Measurements from ENCODE around the gene SRRM2. TPM values are rescaled to one million over a fixed set of nuclear protein-coding genes. Genes with fewer than 3 reads are reported as not detected.

Gene SRRM2
- total RNA-seq, 2 experiments from 2014 or later: 1,187 to 1,199 TPM

- Mint-ChIP-seq H3K27ac (peak overlapping the region; percentile 58), H3K4me1 (ENCODE audit: low read depth) (peaks cover 31% of the 10 kb centered on the region), H3K4me3 (peak overlapping the region; percentile 60), H3K36me3 (ENCODE audit: low read depth) (peaks cover 21% of the 10 kb centered on the region), H3K9me3 (no peaks in the 10 kb centered on the region), H3K27me3 (no peaks in the 10 kb centered on the region)
- Histone ChIP-seq H3K4me3 (ENCODE audit: low read length) (no peak overlapping the region), H3K27me3 (ENCODE audit: control insufficient read depth in 1 of 2, insufficient read depth in 2 of 2, low read length in 2 of 2) (no peaks in the 10 kb centered on the region), H3K9me3 (ENCODE audit: control insufficient read depth in 1 of 2, insufficient read depth in 1 of 2, low read length in 2 of 2) (no peaks in the 10 kb centered on the region), H3K4me1 (ENCODE audit: insufficient read depth, low read length) (peaks cover 41% of the 10 kb centered on the region), H3K27ac (ENCODE audit: low read depth in 1 of 2, low read length in 2 of 2) (no peak overlapping the region), H3K36me3 (ENCODE audit: insufficient read depth, low read length) (peaks cover 2% of the 10 kb centered on the region)
- no peak for ATAC-seq (ENCODE audit: poor library complexity)
- TF ChIP-seq CTCF (IDR thresholded peaks at IDR 0.05): no peak
- ChIA-PET CTCF (no interaction called here), POLR2A (no interaction called here)
- intact Hi-C loops (cut with DNase I, micrococcal nuclease): loop anchor here (2.0 to 5.0 kb wide), 2 partner anchors 87 to 89 kb away; no protein-coding TSS in a partner anchor
- no peak for DNase-seq
These were observed 27.8 kb downstream of the SRRM2 start for GRCh38 chr16:2779978-2780898.

- H3K4me1 ChIP-seq (ENCODE audit: insufficient read depth, low read length): peaks cover 40% of the 10 kb centered on the region
- Mint-ChIP-seq H3K27ac (no peak overlapping the region), H3K27me3 (peaks cover 7% of the 10 kb centered on the region), H3K36me3 (ENCODE audit: low read depth) (peaks cover 6% of the 10 kb centered on the region), H3K4me1 (ENCODE audit: low read depth) (peaks cover 17% of the 10 kb centered on the region), H3K4me3 (peak overlapping the region; percentile 45), H3K9me3 (no peaks in the 10 kb centered on the region)
- no peak overlapping the region for H3K27ac ChIP-seq (ENCODE audit: low read depth in 1 of 2, low read length in 2 of 2)
- POLR2A ChIA-PET: interaction anchor here (0.7 to 3.6 kb wide), 2 partner anchors 29 to 896 kb away, joined by 3 to 16 read pairs; partner anchors contain the start of gene SRRM2
- H3K27me3 ChIP-seq (ENCODE audit: control insufficient read depth in 1 of 2, insufficient read depth in 2 of 2, low read length in 2 of 2): peaks cover 0 to 5% of the 10 kb centered on the region in 2 experiments
- ATAC-seq (ENCODE audit: poor library complexity) (no peak), DNase-seq (peak in 1 of 14 experiments; percentile 21)
- intact Hi-C loops (cut with DNase I, micrococcal nuclease): no loop called here
- H3K9me3 ChIP-seq (ENCODE audit: control insufficient read depth in 1 of 2, insufficient read depth in 1 of 2, low read length in 2 of 2): no peaks in the 10 kb centered on the region
- no peak for TF ChIP-seq CTCF (IDR thresholded peaks at IDR 0.05)
- H3K36me3 ChIP-seq (ENCODE audit: insufficient read depth, low read length): no peaks in the 10 kb centered on the region
- H3K4me3 ChIP-seq (ENCODE audit: low read length): no peak overlapping the region
- CTCF ChIA-PET: no interaction called here
These were observed 30.3 kb downstream of the SRRM2 start for GRCh38 chr16:2782583-2783351.

- H3K36me3 Mint-ChIP-seq (ENCODE audit: low read depth): no peaks in the 10 kb centered on the region
- no peak for ATAC-seq (ENCODE audit: poor library complexity)
These were observed 31.3 kb downstream of the SRRM2 start for GRCh38 chr16:2783581-2784357.

More at GRCh38 chr16:2783581-2784357, 31.3 kb downstream of the SRRM2 start:
- Mint-ChIP-seq H3K27ac (no peak overlapping the region), H3K27me3 (peaks cover 7% of the 10 kb centered on the region), H3K4me3 (peak overlapping the region; percentile 45), H3K9me3 (no peaks in the 10 kb centered on the region), H3K4me1 (ENCODE audit: low read depth) (peaks cover 7% of the 10 kb centered on the region)
- H3K4me3 ChIP-seq (ENCODE audit: low read length): no peak overlapping the region
- H3K27ac ChIP-seq (ENCODE audit: low read depth in 1 of 2, low read length in 2 of 2): no peak overlapping the region
- intact Hi-C loops (cut with DNase I, micrococcal nuclease): no loop called here
- H3K9me3 ChIP-seq (ENCODE audit: control insufficient read depth in 1 of 2, insufficient read depth in 1 of 2, low read length in 2 of 2): no peaks in the 10 kb centered on the region
- DNase-seq: peak in 2 of 14 experiments; percentile 14 to 15
- no peak for TF ChIP-seq CTCF (IDR thresholded peaks at IDR 0.05)
- H3K27me3 ChIP-seq (ENCODE audit: control insufficient read depth in 1 of 2, insufficient read depth in 2 of 2, low read length in 2 of 2): peaks cover 0 to 8% of the 10 kb centered on the region in 2 experiments
- H3K4me1 ChIP-seq (ENCODE audit: insufficient read depth, low read length): peaks cover 33% of the 10 kb centered on the region
- CTCF ChIA-PET: no interaction called here
- POLR2A ChIA-PET: interaction anchor here (3.6 kb wide), 1 partner anchor 30 kb away, joined by 16 read pairs; the partner anchor contains the start of gene SRRM2
- H3K36me3 ChIP-seq (ENCODE audit: insufficient read depth, low read length): no peaks in the 10 kb centered on the region
